UCSD-AML1 (cell line): Measurements from ENCODE around the gene DISP3.
A peak's percentile ranks its signal among the peaks of the same experiment; 100 is the strongest.

Experiments used
- DNase-seq: peaks from one replicate; lab custom pipeline; 2025; ENCODE audit not compliant: unreplicated experiment; lab: John Stamatoyannopoulos, UW

DISP3 gene

GRCh38 chr1:11539850-11540772 is 61.2 kb downstream of the DISP3 start:
- no peak for DNase-seq

GRCh38 chr1:11540773-11541160 is 61.8 kb downstream of the DISP3 start:
- no peak for DNase-seq

- DNase-seq: no peak
Observed at GRCh38 chr1:11541236-11541635, 62.3 kb downstream of the DISP3 start.

- DNase-seq: no peak
Observed at GRCh38 chr1:11541956-11542355, 63.0 kb downstream of the DISP3 start.

GRCh38 chr1:11543392-11543791 is 64.4 kb downstream of the DISP3 start:
- no peak for DNase-seq

GRCh38 chr1:11543796-11544195 is 64.8 kb downstream of the DISP3 start:
- no peak for DNase-seq

- no peak for DNase-seq
Observed at GRCh38 chr1:11546456-11546855, 67.5 kb downstream of the DISP3 start.

- DNase-seq: peak; percentile 65
Observed at GRCh38 chr1:11550664-11551283, 71.8 kb downstream of the DISP3 start.

GRCh38 chr1:11558276-11558675 is 79.3 kb downstream of the DISP3 start:
- no peak for DNase-seq

- no peak for DNase-seq
Observed at GRCh38 chr1:11558871-11559590, 80.1 kb downstream of the DISP3 start.

- DNase-seq: no peak
Observed at GRCh38 chr1:11559591-11559970, 80.6 kb downstream of the DISP3 start.

GRCh38 chr1:11560061-11560460 is 81.1 kb downstream of the DISP3 start:
- DNase-seq: no peak

GRCh38 chr1:11561740-11562139 is 82.8 kb downstream of the DISP3 start:
- DNase-seq: no peak

- DNase-seq: no peak
Observed at GRCh38 chr1:11562664-11563063, 83.7 kb downstream of the DISP3 start.

GRCh38 chr1:11563560-11564069 is 84.7 kb downstream of the DISP3 start:
- DNase-seq: peak; percentile 27

GRCh38 chr1:11564237-11564636 is 85.3 kb downstream of the DISP3 start:
- DNase-seq: no peak

GRCh38 chr1:11566042-11566850 is 87.3 kb downstream of the DISP3 start:
- DNase-seq: no peak

GRCh38 chr1:11567244-11568065 is 88.5 kb downstream of the DISP3 start:
- DNase-seq: no peak

- DNase-seq: no peak
Observed at GRCh38 chr1:11568687-11569086, 89.7 kb downstream of the DISP3 start.

GRCh38 chr1:11569551-11569950 is 90.6 kb downstream of the DISP3 start:
- no peak for DNase-seq
